Naive thymus-derived CD4-positive, alpha-beta T cell (primary cell): ENCODE data around the gene OR9G1. TPM values are rescaled to one million over a fixed set of nuclear protein-coding genes. Genes with fewer than 3 reads are reported as not detected.

Experiments
- microRNA-seq: library from miRNA; unstranded; fragments of <30 nt; microRNA quantifications from one replicate; pipeline ENCODE4 v1.2.0, GENCODE V29; 2022; ENCODE audit warnings: borderline microRNAs expressed
- polyA plus RNA-seq, 2 donors: library from polyadenylated mRNA; unstranded; fragments of 300-500 nt; fragmentation: Illumina TruSeq; gene quantifications; one replicate each; pipeline ENCODE4 v1.2.3, GENCODE V29; 2021
- total RNA-seq, 6 experiments: library from RNA in 5 of 6; stranded (reverse) in 5 of 6; gene quantifications; 1 replicate in 5 of 6; 2 replicates in 1 of 6; pipeline ENCODE4 v1.2.3 and lab custom pipeline; 2021 to 2026

The OR9G1 gene
- total and polyA plus RNA-seq, 7 experiments from 2014 or later, result not detected

Small RNAs within 50 kb of the gene (microRNA-seq; reads per million reads assigned to microRNA genes)
- gene MIR6128, result not detected

Other genes starting within 250 kb of the OR9G1 start
- gene OR5M3, start 225.7 kb upstream of the OR9G1 start, total RNA-seq, result not detected
- gene OR5M3, start 225.7 kb upstream of the OR9G1 start, polyA plus RNA-seq, result not detected
- not detected for gene OR5M8, start 207.7 kb upstream of the OR9G1 start, total RNA-seq
- gene OR5M8, start 207.7 kb upstream of the OR9G1 start, polyA plus RNA-seq, result not detected
- not detected for gene OR5M11, start 155.8 kb upstream of the OR9G1 start, total RNA-seq
- not detected for gene OR5M11, start 155.8 kb upstream of the OR9G1 start, polyA plus RNA-seq
- gene OR5M10, start 121.4 kb upstream of the OR9G1 start, total RNA-seq, result not detected
- not detected for gene OR5M10, start 121.4 kb upstream of the OR9G1 start, polyA plus RNA-seq
- not detected for gene OR5M1, start 84.2 kb upstream of the OR9G1 start, total RNA-seq
- not detected for gene OR5M1, start 84.2 kb upstream of the OR9G1 start, polyA plus RNA-seq
- not detected for gene OR5AP2, start 56.7 kb upstream of the OR9G1 start, total RNA-seq
- not detected for gene OR5AP2, start 56.7 kb upstream of the OR9G1 start, polyA plus RNA-seq
- gene OR5AR1, start 35.4 kb upstream of the OR9G1 start, total RNA-seq, result not detected
- gene OR5AR1, start 35.4 kb upstream of the OR9G1 start, polyA plus RNA-seq, result not detected
- gene OR9G4, start 49.6 kb downstream of the OR9G1 start, total RNA-seq, result not detected
- gene OR9G4, start 49.6 kb downstream of the OR9G1 start, polyA plus RNA-seq, result not detected